HG02973 (cell line): ENCODE data around the gene PATE1.
"Not testable (repeated sequence)": the region's sequence is repeated elsewhere in the genome, so short reads cannot be mapped to it uniquely, and the experiment has no call there.

Experiments
- ATAC-seq: cut with Tn5 transposase; IDR thresholded peaks from one replicate; pipeline ENCODE4 v1.9.1; 2021; ENCODE audit warnings: moderate library complexity; ENCODE audit not compliant: unreplicated experiment

The PATE1 gene, protein sequence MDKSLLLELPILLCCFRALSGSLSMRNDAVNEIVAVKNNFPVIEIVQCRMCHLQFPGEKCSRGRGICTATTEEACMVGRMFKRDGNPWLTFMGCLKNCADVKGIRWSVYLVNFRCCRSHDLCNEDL

GRCh38 chr11:125745979-125746378 lies at the start of gene PATE1:
Gene PATE1, plus strand, starts transcription at chr11:125746279. Its CDS starts 26 bp downstream, at chr11:125746305.
- no peak for ATAC-seq

DNA sequence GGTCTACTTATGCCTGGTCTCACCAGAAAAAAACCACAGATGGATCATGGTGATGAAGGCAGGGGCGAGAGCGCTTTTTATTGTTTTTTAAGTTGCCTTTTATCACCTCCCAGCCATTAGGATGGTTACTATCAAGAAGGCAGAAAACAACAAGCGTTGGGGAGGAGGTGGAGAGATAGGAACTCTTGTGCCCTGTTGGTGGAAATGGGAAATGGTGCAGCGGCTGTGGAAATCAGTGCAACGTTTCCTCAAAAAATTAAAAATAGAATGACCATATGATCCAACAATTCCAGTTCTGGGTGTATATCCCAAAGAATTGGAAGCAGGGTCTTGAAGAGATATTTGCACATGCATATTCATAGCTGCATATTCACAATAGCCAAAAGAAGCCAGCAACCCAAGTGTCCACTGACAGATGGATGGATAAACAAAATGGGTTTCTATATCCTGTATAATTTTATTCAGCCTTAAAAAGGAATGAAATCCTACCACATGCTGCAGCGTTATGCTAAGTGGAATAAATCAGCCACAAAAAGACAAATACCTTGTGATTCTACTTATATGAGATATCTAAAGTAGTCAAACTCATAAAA lies 45.0 kb upstream of the PATE1 start:
- ATAC-seq: no peak

- ATAC-seq: no peak
Observed at GRCh38 chr11:125701858-125702621, 44.0 kb upstream of the PATE1 start.

GRCh38 chr11:125704686-125705085 lies 41.4 kb upstream of the PATE1 start:
- not testable (repeated sequence) for ATAC-seq

- no peak for ATAC-seq
Observed at GRCh38 chr11:125720781-125721180, 25.3 kb upstream of the PATE1 start.

- no peak for ATAC-seq
Observed at GRCh38 chr11:125724125-125724524, 22.0 kb upstream of the PATE1 start.

DNA sequence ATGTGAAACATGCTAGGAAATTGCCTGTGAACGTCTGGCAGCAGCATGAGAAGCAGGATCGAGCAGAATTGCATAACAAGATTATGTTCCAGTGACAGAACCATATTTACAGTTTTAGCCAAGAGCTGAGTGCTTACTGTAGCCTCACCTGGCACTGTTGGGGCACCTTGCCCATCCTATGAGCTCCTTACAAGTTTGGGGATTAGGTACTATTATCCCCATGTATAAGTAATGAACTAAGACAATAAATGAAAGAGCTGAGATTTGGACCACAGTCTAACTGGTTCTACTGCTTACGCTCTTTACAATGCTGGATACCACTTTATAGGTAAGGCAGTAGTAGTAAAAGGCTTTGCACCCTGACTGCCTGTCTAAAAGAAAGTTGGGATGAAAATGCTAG lies 17.1 kb upstream of the PATE1 start:
- no peak for ATAC-seq

- no peak for ATAC-seq
Observed at GRCh38 chr11:125740617-125741016, 5.5 kb upstream of the PATE1 start.

GRCh38 chr11:125743681-125744080 lies 2.4 kb upstream of the PATE1 start:
- no peak for ATAC-seq

GRCh38 chr11:125750629-125751028 lies 4.5 kb downstream of the PATE1 start:
- no peak for ATAC-seq

DNA sequence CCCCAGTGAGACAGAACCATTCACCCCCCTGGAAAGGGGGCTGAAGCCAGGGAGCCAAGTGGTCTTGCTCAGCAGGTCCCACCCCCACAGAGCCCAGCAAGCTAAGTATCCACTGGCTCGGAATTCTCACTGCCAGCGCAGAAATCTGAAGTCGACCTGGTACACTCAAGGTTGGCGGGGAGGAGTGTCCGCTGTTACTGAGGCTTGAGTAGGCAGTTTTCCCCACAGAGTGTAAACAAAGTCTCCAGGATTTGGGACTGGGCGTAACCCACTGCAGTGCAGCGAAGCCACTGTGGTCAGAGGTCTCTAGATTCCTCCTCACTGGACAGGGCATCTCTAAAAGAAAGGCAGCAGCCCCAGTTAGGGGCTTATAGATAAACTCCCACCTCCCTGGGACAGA lies 10.0 kb downstream of the PATE1 start:
- ATAC-seq: no peak

DNA sequence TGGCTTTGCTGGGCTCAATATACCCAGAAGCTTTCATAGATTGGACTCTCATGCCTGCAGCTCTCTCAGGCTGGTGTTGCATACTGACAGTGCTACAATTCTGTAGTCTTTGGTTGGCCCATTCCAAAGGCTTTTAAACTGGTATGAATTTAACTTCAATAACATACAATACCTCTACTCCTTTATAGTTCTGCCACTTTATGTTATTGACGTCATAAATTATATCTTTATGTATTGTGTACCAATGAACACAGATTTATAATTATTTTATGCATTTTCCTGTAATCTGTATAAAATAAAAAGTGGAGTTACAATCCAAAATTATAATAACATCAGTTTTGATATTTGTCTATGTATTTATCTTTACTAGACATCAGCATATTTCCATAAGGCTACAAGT lies 16.4 kb downstream of the PATE1 start:
- no peak for ATAC-seq

DNA sequence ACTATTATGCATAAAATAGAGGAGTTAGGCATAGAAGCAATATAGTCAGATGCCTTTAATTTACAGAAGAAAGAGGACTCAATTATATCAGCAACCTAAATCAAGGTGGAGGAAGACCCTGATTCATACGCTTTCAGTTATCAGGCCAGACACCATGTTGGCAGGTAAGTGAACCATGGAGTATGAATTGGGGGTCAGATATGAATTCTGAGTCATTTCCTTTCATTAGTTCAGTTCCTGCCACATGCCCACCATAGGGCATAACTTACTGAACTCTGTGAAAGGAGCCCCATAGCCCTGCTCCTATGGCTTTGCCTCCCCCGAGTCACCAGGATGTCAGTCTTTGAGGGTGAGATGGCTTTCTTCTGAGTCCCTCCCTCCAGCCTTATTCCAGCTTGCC lies 17.4 kb downstream of the PATE1 start:
- ATAC-seq: no peak

DNA sequence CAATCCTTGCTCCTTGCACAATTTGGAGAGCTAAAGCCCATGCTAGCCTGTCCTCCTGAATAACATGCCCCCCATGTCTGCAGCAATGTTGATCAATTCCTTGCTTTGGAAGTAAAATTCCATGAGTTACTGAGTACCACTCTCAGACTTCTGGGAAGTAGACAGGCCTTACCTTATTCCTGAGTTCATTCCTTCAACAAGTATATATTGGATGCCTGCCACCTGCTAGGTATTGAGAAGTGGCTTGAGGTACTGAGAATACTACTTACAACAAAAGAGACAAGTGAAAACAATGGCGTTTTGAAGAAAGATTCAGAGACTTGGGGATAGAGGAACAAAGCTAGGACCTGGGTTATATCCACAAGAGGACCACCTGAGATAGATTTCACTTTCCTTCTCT lies 20.2 kb downstream of the PATE1 start:
- no peak for ATAC-seq

DNA sequence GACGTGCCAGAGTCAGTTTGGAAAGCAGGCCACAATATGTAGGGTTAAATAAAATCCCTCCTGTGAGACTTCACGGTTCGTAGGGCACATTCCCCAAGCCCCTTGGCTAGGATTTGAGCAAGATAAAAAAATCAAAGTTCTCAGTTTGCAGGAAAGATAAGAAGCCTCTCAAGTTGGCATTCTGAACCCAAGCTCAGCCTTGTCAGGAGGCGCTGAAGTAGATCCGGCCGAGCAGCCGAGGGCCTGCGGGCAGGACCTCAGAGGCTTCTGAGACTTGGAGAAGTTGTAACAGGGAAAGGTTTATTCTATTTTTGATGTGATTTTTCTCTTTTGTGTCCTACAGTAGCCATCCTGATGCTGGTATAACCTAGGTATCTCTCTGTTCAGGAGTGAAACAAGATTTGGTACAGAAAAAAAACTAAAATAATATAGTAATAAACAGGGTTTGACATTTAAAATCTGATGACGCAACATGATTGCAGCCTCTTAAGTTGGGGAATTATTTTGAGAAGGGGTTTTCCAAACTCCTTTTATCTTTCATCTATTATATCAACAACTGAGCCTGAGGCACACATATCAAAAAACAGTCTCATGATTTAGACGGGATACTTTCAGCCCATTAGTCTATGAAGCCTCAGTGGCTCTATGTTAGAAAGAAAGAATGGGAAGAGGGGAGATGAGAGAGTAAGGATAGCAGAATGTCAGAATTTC lies 22.4 kb downstream of the PATE1 start:
- no peak for ATAC-seq

- ATAC-seq: no peak
Observed at GRCh38 chr11:125770583-125770982, 24.5 kb downstream of the PATE1 start.

- no peak for ATAC-seq
Observed at GRCh38 chr11:125772834-125773505, 26.9 kb downstream of the PATE1 start.

DNA sequence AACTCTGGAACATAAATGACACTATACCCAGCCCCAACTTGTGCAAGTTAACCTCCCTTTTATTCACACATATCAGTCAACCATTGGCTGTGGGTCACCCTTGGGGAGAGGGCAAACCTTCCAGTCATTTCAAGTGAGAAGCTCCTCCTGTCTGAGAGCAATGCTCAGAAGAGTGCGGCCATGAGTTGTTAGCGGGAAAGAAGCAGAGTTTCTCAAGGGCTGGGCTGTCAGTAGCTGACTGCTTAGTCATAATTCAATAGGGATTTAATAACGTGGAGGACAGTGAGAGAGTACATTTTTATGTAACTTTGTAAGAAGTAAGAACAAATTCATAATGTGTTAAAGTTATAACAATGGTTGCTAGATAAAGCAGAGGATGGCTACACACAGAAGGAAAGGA lies 27.4 kb downstream of the PATE1 start:
- ATAC-seq: no peak

DNA sequence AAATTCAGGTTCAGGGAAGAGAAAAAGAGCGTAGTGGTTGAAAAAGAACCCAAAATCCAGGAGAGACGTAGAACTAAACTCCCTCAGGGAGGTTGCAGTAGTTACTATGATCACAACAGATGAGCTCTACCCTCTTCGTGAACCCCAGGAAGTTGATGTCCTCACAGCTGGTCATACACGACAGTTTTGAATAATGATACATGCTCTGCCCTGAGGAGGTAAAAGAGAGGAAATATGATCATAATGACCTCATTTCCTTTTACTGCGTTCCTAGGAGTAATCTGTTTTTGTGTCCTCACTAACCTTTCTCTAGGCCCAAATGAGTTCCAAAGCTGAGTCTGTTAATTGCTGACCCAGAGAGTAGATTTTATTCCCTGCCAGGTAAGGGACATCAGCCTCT lies 31.2 kb downstream of the PATE1 start:
- no peak for ATAC-seq

GRCh38 chr11:125778728-125779127 lies 32.6 kb downstream of the PATE1 start, which contains the start of gene PATE2:
Gene PATE2, minus strand, starts transcription at chr11:125778828. Its CDS starts 55 bp downstream, at chr11:125778773.
- ATAC-seq: no peak

DNA sequence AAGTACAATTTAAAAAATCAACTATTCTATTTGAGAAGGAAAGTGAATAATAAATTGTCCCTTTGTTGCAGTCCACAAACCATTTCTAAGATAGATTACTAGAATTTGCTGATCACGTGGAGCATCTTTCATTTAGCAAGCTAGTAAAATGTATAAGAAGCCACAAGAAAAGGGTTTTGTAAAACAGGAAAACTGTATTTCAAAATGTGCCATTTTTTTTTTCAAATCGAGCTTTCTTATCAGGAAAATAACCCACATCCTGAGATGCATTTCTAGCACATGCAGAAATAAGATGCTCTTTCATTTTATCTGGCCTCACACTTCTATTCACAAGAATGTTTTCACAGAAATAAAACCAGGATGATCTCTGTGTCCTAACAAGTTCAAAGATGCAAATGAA lies 38.6 kb downstream of the PATE1 start:
- ATAC-seq: no peak
